HEK293 (cell line): ENCODE measurements around the gene C2CD3.

Source experiments
- CTCF ChIA-PET: fragments of 350-600 bp; formaldehyde crosslinking; extraction: SDS; loops from one replicate; lab custom pipeline; 2021; ENCODE audit warnings: antibody characterized with exemption; lab: Yijun Ruan, JAX
- POLR2A ChIA-PET: fragments of 300-600 bp; formaldehyde crosslinking; extraction: SDS; loops from one replicate; lab custom pipeline; 2020; ENCODE audit warnings: antibody characterized with exemption, inconsistent platforms; lab: Yijun Ruan, JAX
- H3K27ac ChIP-seq: fragments of 200-500 bp; sonication (Bioruptor generic); 2 replicates; pipeline ENCODE4 v1.5.1; 2014; ENCODE audit warnings: low read depth, low read length, control low read depth, inconsistent platforms; ENCODE audit errors: extremely low read depth
- H3K36me3 ChIP-seq, 2 experiments: fragments of 200-500 bp in 1 of 2; sonication (Bioruptor generic) in 1 of 2; 1 replicate in 1 of 2; 2 replicates in 1 of 2; pipeline ENCODE4 v1.5.1; 2014 to 2017; ENCODE audit warnings: inconsistent platforms in 2 of 2, low read length in 2 of 2; ENCODE audit not compliant: control insufficient read depth in 2 of 2, insufficient read depth in 1 of 2
- H3K4me1 ChIP-seq: fragments of 200-500 bp; sonication (Bioruptor generic); 2 replicates; pipeline ENCODE4 v1.5.1; 2014; ENCODE audit warnings: mild to moderate bottlenecking, low read length, inconsistent platforms; ENCODE audit not compliant: control insufficient read depth, insufficient read depth
- H3K4me3 ChIP-seq: 2 replicates; pipeline ENCODE4 v1.5.1; 2011; ENCODE audit warnings: low read depth, mild to moderate bottlenecking, control low read depth, low read length, moderate library complexity
- H3K9me3 ChIP-seq: fragments of 200-500 bp; sonication (Bioruptor generic); 2 replicates; pipeline ENCODE4 v1.5.1; 2014; ENCODE audit warnings: low read depth, low read length, inconsistent platforms; ENCODE audit not compliant: control insufficient read depth, insufficient read depth
- GLI4 ChIP-seq: fragments of 450-650 bp; formaldehyde crosslinking; IDR thresholded peaks from 2 replicates; pipeline ENCODE4 v1.5.1; 2016; ENCODE audit warnings: missing biosample characterization, missing genetic modification characterization
- REPIN1 ChIP-seq: fragments of 450-650 bp; formaldehyde crosslinking; IDR thresholded peaks from 2 replicates; pipeline ENCODE4 v1.5.1; 2017; ENCODE audit warnings: missing biosample characterization, missing genetic modification characterization, low read depth
- SP7 ChIP-seq: fragments of 450-650 bp; formaldehyde crosslinking; IDR thresholded peaks from 2 replicates; pipeline ENCODE4 v1.5.1; 2016; ENCODE audit warnings: missing biosample characterization, missing genetic modification characterization
- ZBTB21 ChIP-seq: fragments of 450-650 bp; formaldehyde crosslinking; IDR thresholded peaks from 2 replicates; pipeline ENCODE4 v1.5.1; 2017; ENCODE audit warnings: missing biosample characterization, missing genetic modification characterization
- ZFP37 ChIP-seq: fragments of 450-650 bp; formaldehyde crosslinking; IDR thresholded peaks from 2 replicates; pipeline ENCODE4 v1.5.1; 2016; ENCODE audit warnings: missing biosample characterization, missing genetic modification characterization
- ZFP41 ChIP-seq: fragments of 450-650 bp; formaldehyde crosslinking; IDR thresholded peaks from 2 replicates; pipeline ENCODE4 v1.5.1; 2016; ENCODE audit warnings: missing biosample characterization, missing genetic modification characterization, borderline replicate concordance
- ZNF112 ChIP-seq: fragments of 450-650 bp; formaldehyde crosslinking; IDR thresholded peaks from 2 replicates; pipeline ENCODE4 v1.5.0; 2017; ENCODE audit warnings: missing biosample characterization, missing genetic modification characterization
- ZNF311 ChIP-seq: fragments of 450-650 bp; formaldehyde crosslinking; IDR thresholded peaks from 2 replicates; pipeline ENCODE4 v1.5.1; 2017; ENCODE audit warnings: missing biosample characterization, missing genetic modification characterization, borderline replicate concordance
- ZNF394 ChIP-seq: fragments of 450-650 bp; formaldehyde crosslinking; IDR thresholded peaks from 2 replicates; pipeline ENCODE4 v1.5.1; 2016; ENCODE audit warnings: missing biosample characterization, missing genetic modification characterization, mild to moderate bottlenecking, moderate library complexity, borderline replicate concordance
- ZNF423 ChIP-seq: fragments of 450-650 bp; formaldehyde crosslinking; IDR thresholded peaks from 2 replicates; pipeline ENCODE4 v1.5.1; 2016; ENCODE audit warnings: missing biosample characterization, missing genetic modification characterization
- ZNF433 ChIP-seq: fragments of 450-650 bp; formaldehyde crosslinking; IDR thresholded peaks from 2 replicates; pipeline ENCODE4 v1.5.1; 2016; ENCODE audit warnings: missing biosample characterization, missing genetic modification characterization, low read depth
- ZNF555 ChIP-seq: fragments of 450-650 bp; formaldehyde crosslinking; conservative IDR thresholded peaks from 2 replicates; pipeline ENCODE4 v1.5.1; 2017; ENCODE audit warnings: missing biosample characterization, mild to moderate bottlenecking, missing genetic modification characterization, inconsistent platforms
- ZNF776 ChIP-seq: fragments of 450-650 bp; formaldehyde crosslinking; IDR thresholded peaks from 2 replicates; pipeline ENCODE4 v1.5.0; 2017; ENCODE audit warnings: missing biosample characterization, missing genetic modification characterization, borderline replicate concordance
- ZNF785 ChIP-seq: fragments of 450-650 bp; formaldehyde crosslinking; IDR thresholded peaks from 2 replicates; pipeline ENCODE4 v1.5.1; 2016; ENCODE audit warnings: missing biosample characterization, missing genetic modification characterization
- ZXDB ChIP-seq: fragments of 450-650 bp; formaldehyde crosslinking; IDR thresholded peaks from 2 replicates; pipeline ENCODE4 v1.5.1; 2016; ENCODE audit warnings: missing biosample characterization, missing genetic modification characterization
- TF ChIP-seq, protein P1 (sequence below): fragments of 450-650 bp; formaldehyde crosslinking; IDR thresholded peaks from 2 replicates; pipeline ENCODE4 v1.5.1; 2016; ENCODE audit warnings: missing biosample characterization, missing genetic modification characterization
- TF ChIP-seq, protein P2 (sequence below): fragments of 450-650 bp; formaldehyde crosslinking; IDR thresholded peaks from 2 replicates; pipeline ENCODE4 v1.5.0; 2017; ENCODE audit warnings: missing biosample characterization, missing genetic modification characterization, borderline replicate concordance
- TF ChIP-seq, protein P3 (sequence below): fragments of 450-650 bp; formaldehyde crosslinking; conservative IDR thresholded peaks from 2 replicates; pipeline ENCODE4 v1.5.1; 2016; ENCODE audit warnings: low read depth, missing biosample characterization, missing genetic modification characterization

Gene C2CD3

DNA sequence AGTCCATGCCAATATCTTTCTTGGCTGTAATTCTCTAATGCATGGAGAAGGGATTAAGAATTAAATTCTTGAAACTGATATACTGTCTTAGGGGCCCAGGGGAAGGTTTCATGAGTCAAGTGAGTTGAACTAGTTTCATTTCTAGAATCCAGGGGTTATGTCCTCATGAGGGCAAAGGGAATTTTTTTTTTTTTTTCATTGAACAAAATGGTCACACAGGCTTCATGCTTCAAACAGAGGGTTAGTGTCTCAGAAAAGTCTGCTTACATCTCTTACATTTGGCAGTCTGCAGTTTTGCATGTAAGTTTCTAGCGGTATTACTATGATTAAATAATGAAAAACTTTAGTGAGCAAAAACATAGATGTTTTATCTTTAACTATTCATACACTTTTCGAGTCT, 33.2 kb upstream of the C2CD3 start:
- POLR2A ChIA-PET: no interaction called here
- TF ChIP-seq ZNF555 (tag by site-specific recombination) (no peak), ZNF394 (no peak), ZNF311 (tag by site-specific recombination) (no peak), SP7 (tag by site-specific recombination) (no peak), ZNF433 (tag by site-specific recombination) (no peak), ZFP37 (no peak), ZXDB (tag by site-specific recombination) (no peak), REPIN1 (tag by site-specific recombination) (no peak), GLI4 (tag by site-specific recombination) (no peak), ZNF112 (tag by site-specific recombination) (no peak), ZNF423 (tag by site-specific recombination) (no peak), ZNF776 (no peak), ZNF785 (tag by site-specific recombination) (no peak), ZFP41 (tag by site-specific recombination) (no peak), ZBTB21 (tag by site-specific recombination) (no peak)
- TF ChIP-seq, protein P1, sequence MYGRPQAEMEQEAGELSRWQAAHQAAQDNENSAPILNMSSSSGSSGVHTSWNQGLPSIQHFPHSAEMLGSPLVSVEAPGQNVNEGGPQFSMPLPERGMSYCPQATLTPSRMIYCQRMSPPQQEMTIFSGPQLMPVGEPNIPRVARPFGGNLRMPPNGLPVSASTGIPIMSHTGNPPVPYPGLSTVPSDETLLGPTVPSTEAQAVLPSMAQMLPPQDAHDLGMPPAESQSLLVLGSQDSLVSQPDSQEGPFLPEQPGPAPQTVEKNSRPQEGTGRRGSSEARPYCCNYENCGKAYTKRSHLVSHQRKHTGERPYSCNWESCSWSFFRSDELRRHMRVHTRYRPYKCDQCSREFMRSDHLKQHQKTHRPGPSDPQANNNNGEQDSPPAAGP: no peak
- TF ChIP-seq, protein P2, sequence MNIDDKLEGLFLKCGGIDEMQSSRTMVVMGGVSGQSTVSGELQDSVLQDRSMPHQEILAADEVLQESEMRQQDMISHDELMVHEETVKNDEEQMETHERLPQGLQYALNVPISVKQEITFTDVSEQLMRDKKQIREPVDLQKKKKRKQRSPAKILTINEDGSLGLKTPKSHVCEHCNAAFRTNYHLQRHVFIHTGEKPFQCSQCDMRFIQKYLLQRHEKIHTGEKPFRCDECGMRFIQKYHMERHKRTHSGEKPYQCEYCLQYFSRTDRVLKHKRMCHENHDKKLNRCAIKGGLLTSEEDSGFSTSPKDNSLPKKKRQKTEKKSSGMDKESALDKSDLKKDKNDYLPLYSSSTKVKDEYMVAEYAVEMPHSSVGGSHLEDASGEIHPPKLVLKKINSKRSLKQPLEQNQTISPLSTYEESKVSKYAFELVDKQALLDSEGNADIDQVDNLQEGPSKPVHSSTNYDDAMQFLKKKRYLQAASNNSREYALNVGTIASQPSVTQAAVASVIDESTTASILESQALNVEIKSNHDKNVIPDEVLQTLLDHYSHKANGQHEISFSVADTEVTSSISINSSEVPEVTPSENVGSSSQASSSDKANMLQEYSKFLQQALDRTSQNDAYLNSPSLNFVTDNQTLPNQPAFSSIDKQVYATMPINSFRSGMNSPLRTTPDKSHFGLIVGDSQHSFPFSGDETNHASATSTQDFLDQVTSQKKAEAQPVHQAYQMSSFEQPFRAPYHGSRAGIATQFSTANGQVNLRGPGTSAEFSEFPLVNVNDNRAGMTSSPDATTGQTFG (tag by site-specific recombination): no peak
- TF ChIP-seq, protein P3, sequence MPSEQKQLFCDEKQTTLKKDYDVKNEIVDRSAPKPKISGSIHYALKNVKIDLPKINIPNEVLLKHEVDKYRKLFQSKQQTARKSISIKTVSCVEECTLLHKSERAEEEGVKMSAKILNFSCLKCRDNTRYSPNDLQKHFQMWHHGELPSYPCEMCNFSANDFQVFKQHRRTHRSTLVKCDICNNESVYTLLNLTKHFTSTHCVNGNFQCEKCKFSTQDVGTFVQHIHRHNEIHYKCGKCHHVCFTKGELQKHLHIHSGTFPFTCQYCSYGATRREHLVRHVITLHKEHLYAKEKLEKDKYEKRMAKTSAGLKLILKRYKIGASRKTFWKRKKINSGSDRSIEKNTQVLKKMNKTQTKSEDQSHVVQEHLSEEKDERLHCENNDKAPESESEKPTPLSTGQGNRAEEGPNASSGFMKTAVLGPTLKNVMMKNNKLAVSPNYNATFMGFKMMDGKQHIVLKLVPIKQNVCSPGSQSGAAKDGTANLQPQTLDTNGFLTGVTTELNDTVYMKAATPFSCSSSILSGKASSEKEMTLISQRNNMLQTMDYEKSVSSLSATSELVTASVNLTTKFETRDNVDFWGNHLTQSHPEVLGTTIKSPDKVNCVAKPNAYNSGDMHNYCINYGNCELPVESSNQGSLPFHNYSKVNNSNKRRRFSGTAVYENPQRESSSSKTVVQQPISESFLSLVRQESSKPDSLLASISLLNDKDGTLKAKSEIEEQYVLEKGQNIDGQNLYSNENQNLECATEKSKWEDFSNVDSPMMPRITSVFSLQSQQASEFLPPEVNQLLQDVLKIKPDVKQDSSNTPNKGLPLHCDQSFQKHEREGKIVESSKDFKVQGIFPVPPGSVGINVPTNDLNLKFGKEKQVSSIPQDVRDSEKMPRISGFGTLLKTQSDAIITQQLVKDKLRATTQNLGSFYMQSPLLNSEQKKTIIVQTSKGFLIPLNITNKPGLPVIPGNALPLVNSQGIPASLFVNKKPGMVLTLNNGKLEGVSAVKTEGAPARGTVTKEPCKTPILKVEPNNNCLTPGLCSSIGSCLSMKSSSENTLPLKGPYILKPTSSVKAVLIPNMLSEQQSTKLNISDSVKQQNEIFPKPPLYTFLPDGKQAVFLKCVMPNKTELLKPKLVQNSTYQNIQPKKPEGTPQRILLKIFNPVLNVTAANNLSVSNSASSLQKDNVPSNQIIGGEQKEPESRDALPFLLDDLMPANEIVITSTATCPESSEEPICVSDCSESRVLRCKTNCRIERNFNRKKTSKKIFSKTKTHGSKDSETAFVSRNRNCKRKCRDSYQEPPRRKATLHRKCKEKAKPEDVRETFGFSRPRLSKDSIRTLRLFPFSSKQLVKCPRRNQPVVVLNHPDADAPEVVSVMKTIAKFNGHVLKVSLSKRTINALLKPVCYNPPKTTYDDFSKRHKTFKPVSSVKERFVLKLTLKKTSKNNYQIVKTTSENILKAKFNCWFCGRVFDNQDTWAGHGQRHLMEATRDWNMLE: no peak
- CTCF ChIA-PET: no interaction called here
- H3K9me3 ChIP-seq: no peaks in the 10 kb centered on the region
- no peak overlapping the region for H3K27ac ChIP-seq
- peaks cover 0 to 27% of the 10 kb centered on the region in 2 experiments; a peak in 2 of 3 replicates for H3K36me3 ChIP-seq
- no peaks in the 10 kb centered on the region for H3K4me1 ChIP-seq
- no peak overlapping the region for H3K4me3 ChIP-seq
